Measurements from ENCODE around the gene MAP7. TPM values are rescaled to one million over a fixed set of nuclear protein-coding genes. Genes with fewer than 3 reads are reported as not detected.

Gene MAP7
- total RNA-seq, 2 experiments from 2014 or later: not detected

DNA sequence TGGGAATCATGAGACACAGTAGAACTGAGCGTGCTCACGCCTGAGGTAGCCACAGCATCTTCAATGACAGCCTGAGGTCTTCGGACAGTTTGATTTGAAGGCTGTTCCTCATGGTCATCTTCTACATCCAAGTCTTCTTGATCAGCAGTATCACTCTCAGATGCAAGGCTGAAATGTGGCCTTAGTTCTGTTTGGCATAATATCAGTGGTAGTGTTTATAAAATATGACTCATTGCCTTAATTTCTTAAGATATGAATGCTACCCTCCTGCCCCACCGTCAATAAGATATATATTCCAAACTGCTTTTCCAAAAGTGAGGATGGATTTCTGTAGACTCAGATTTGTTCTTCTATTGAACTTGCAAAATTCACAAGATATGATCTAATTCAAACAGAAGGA is 17.5 kb upstream of the MAP7 start:
- H3K4me1 ChIP-seq (ENCODE audit: insufficient read depth, low read length, poor library complexity, severe bottlenecking): no peaks in the 10 kb centered on the region
- BruUV-seq (replicated peaks): no TSS peak
- POLR2A ChIA-PET: interaction anchor here (1.1 kb wide), 1 partner anchor 204 kb away, joined by 3 read pairs; no protein-coding TSS in a partner anchor

DNA sequence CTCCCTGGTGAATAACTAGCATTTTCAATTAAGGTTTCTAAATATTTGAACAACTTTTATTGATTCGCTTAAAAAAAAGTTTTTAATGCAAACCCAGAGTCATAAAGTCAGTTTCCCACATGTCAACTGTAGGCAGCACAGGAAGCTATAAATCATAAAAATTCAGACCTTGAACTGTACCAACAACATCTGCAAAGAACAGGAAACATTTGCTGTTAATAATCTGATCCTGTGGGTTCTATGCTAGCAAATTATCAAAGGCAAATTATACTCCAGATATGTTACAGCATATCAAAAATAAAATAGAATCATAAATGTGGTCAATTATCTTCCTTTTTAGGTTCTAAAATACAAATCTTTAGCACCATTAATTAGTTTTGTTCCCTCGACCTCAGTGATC is 16.6 kb upstream of the MAP7 start:
- intact Hi-C loops (cut with micrococcal nuclease; ENCODE audit: unreplicated experiment): no loop called here
- no peaks in the 10 kb centered on the region for H4K20me1 ChIP-seq (ENCODE audit: insufficient read depth, low read length)
- DNase-seq (ENCODE audit: low spot score): no peak
- CTCF ChIA-PET (ENCODE audit: unreplicated experiment): no interaction called here
- no peaks in the 10 kb centered on the region for H3K9me2 ChIP-seq (ENCODE audit: insufficient read depth, low read length)
- no peak overlapping the region for H3K4me3 ChIP-seq (ENCODE audit: low read depth, low read length, poor library complexity, severe bottlenecking)
- POLR2A ChIA-PET: interaction anchor here (0.7 kb wide), 1 partner anchor 32 kb away, joined by 3 read pairs; no protein-coding TSS in a partner anchor
- H3K4me1 ChIP-seq (ENCODE audit: insufficient read depth, low read length, poor library complexity, severe bottlenecking): no peaks in the 10 kb centered on the region
- no peak overlapping the region for H3K4me2 ChIP-seq (ENCODE audit: low read length)
- H3K36me3 ChIP-seq (ENCODE audit: insufficient read depth, low read length): peaks cover 33% of the 10 kb centered on the region
- H3K9me3 ChIP-seq (ENCODE audit: low read length): peaks cover 16% of the 10 kb centered on the region
- TF ChIP-seq, protein P1, sequence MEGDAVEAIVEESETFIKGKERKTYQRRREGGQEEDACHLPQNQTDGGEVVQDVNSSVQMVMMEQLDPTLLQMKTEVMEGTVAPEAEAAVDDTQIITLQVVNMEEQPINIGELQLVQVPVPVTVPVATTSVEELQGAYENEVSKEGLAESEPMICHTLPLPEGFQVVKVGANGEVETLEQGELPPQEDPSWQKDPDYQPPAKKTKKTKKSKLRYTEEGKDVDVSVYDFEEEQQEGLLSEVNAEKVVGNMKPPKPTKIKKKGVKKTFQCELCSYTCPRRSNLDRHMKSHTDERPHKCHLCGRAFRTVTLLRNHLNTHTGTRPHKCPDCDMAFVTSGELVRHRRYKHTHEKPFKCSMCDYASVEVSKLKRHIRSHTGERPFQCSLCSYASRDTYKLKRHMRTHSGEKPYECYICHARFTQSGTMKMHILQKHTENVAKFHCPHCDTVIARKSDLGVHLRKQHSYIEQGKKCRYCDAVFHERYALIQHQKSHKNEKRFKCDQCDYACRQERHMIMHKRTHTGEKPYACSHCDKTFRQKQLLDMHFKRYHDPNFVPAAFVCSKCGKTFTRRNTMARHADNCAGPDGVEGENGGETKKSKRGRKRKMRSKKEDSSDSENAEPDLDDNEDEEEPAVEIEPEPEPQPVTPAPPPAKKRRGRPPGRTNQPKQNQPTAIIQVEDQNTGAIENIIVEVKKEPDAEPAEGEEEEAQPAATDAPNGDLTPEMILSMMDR (conservative IDR thresholded peaks at IDR 0.05; ENCODE audit: low read length): no peak
- TF ChIP-seq EZH2phosphoT487 (IDR thresholded peaks at IDR 0.05; ENCODE audit: borderline replicate concordance, low read depth, low read length): no peak
- H3K79me2 ChIP-seq (ENCODE audit: insufficient read depth, low read depth, low read length): no peaks in the 10 kb centered on the region
- H3K27ac ChIP-seq (ENCODE audit: low read depth, low read length, poor library complexity, severe bottlenecking): no peak overlapping the region
- H2AFZ ChIP-seq (ENCODE audit: low read length): no peak overlapping the region
- BruUV-seq (replicated peaks): no TSS peak

More for the DNA sequence above, 17.5 kb upstream of the MAP7 start:
- Histone ChIP-seq H3K4me2 (ENCODE audit: low read length) (no peak overlapping the region), H3K36me3 (ENCODE audit: insufficient read depth, low read length) (peaks cover 36% of the 10 kb centered on the region), H4K20me1 (ENCODE audit: insufficient read depth, low read length) (no peaks in the 10 kb centered on the region), H3K27ac (ENCODE audit: low read depth, low read length, poor library complexity, severe bottlenecking) (no peak overlapping the region), H3K4me3 (ENCODE audit: low read depth, low read length, poor library complexity, severe bottlenecking) (no peak overlapping the region), H3K79me2 (ENCODE audit: insufficient read depth, low read depth, low read length) (no peaks in the 10 kb centered on the region), H3K9me3 (ENCODE audit: low read length) (peaks cover 17% of the 10 kb centered on the region), H2AFZ (ENCODE audit: low read length) (no peak overlapping the region), H3K9me2 (ENCODE audit: insufficient read depth, low read length) (no peaks in the 10 kb centered on the region)
- no peak for DNase-seq (ENCODE audit: low spot score)
- TF ChIP-seq EZH2phosphoT487 (IDR thresholded peaks at IDR 0.05; ENCODE audit: borderline replicate concordance, low read depth, low read length): no peak
- TF ChIP-seq, protein P1 (conservative IDR thresholded peaks at IDR 0.05; ENCODE audit: low read length): no peak
- intact Hi-C loops (cut with micrococcal nuclease; ENCODE audit: unreplicated experiment): no loop called here
- CTCF ChIA-PET (ENCODE audit: unreplicated experiment): no interaction called here

DNA sequence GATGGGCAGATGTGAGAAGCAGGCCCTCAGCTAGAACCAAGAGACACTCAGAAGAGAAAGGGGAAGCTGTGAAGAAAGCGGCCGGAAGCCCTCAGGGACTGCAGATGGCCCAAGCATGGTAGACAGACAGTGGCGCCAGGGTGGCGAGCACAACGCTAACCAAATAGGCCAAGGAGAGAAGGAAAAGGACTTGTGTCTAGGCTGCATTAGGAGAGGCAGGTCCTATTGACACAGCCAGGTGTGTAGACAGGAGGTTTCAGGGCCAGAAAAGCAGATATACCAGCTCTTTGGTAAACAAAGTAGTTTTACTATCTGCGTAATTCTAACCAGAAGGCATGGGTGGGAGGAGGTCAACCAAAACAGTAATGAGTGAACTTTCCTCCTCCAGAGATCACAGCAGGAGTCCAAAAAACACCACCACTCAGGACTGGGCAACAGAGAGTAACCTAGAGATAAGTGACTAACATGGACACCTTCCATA is 15.8 kb upstream of the MAP7 start:
- no peaks in the 10 kb centered on the region for H4K20me1 ChIP-seq (ENCODE audit: insufficient read depth, low read length)
- H2AFZ ChIP-seq (ENCODE audit: low read length): no peak overlapping the region
- BruUV-seq (replicated peaks): no TSS peak
- H3K4me2 ChIP-seq (ENCODE audit: low read length): no peak overlapping the region
- H3K9me2 ChIP-seq (ENCODE audit: insufficient read depth, low read length): no peaks in the 10 kb centered on the region
- no peaks in the 10 kb centered on the region for H3K79me2 ChIP-seq (ENCODE audit: insufficient read depth, low read depth, low read length)
- intact Hi-C loops (cut with micrococcal nuclease; ENCODE audit: unreplicated experiment): no loop called here
- peaks cover 32% of the 10 kb centered on the region for H3K36me3 ChIP-seq (ENCODE audit: insufficient read depth, low read length)
- DNase-seq (ENCODE audit: low spot score): no peak
- peaks cover 8% of the 10 kb centered on the region for H3K9me3 ChIP-seq (ENCODE audit: low read length)
- CTCF ChIA-PET (ENCODE audit: unreplicated experiment): no interaction called here
- no peaks in the 10 kb centered on the region for H3K4me1 ChIP-seq (ENCODE audit: insufficient read depth, low read length, poor library complexity, severe bottlenecking)
- POLR2A ChIA-PET: interaction anchor here (0.9 kb wide), 1 partner anchor 62 kb away, joined by 3 read pairs; no protein-coding TSS in a partner anchor
- no peak overlapping the region for H3K27ac ChIP-seq (ENCODE audit: low read depth, low read length, poor library complexity, severe bottlenecking)
- H3K4me3 ChIP-seq (ENCODE audit: low read depth, low read length, poor library complexity, severe bottlenecking): no peak overlapping the region
- no peak for TF ChIP-seq EZH2phosphoT487 (IDR thresholded peaks at IDR 0.05; ENCODE audit: borderline replicate concordance, low read depth, low read length)
- TF ChIP-seq, protein P1 (conservative IDR thresholded peaks at IDR 0.05; ENCODE audit: low read length): no peak
